Inferior parietal cortex (tissue), 1 donor: Measurements from ENCODE around the gene FEM1A.
"Not testable (repeated sequence)": the region's sequence is repeated elsewhere in the genome, so short reads cannot be mapped to it uniquely, and the experiment has no call there.

Experiments
- DNase-seq: peaks from one replicate; pipeline ENCODE4 v3.0.0-alpha.2; 2016; ENCODE audit errors: extremely low spot score

The FEM1A gene

GRCh38 chr19:4814625-4815425 lies 23.3 kb downstream of the FEM1A start:
- no peak for DNase-seq

- DNase-seq: peak; percentile 98
Observed at GRCh38 chr19:4815426-4816201, 24.1 kb downstream of the FEM1A start.

GRCh38 chr19:4816202-4816949 lies 24.8 kb downstream of the FEM1A start:
- no peak for DNase-seq

GRCh38 chr19:4816950-4817278 lies 25.4 kb downstream of the FEM1A start:
- DNase-seq: no peak

GRCh38 chr19:4817467-4818277 lies 26.1 kb downstream of the FEM1A start:
- no peak for DNase-seq

GRCh38 chr19:4821265-4821664 lies 29.7 kb downstream of the FEM1A start:
- no peak for DNase-seq

- DNase-seq: not testable (repeated sequence)
Observed at GRCh38 chr19:4822354-4822753, 30.8 kb downstream of the FEM1A start.

- DNase-seq: no peak
Observed at GRCh38 chr19:4823577-4823976, 32.0 kb downstream of the FEM1A start.

- peak; percentile 20 for DNase-seq
Observed at GRCh38 chr19:4829001-4829712, 37.6 kb downstream of the FEM1A start.

- DNase-seq: no peak
Observed at GRCh38 chr19:4830332-4830731, 38.8 kb downstream of the FEM1A start.

- DNase-seq: no peak
Observed at GRCh38 chr19:4830768-4831265, 39.3 kb downstream of the FEM1A start.

- DNase-seq: peak; percentile 37
Observed at GRCh38 chr19:4831304-4831978, 39.9 kb downstream of the FEM1A start, which contains the start of gene TICAM1. TSS of gene TICAM1 (minus strand) at chr19:4831712. CDS start at chr19:4818377, 13,335 bp downstream.

GRCh38 chr19:4831979-4832340 lies 40.4 kb downstream of the FEM1A start:
- DNase-seq: not testable (repeated sequence)

- DNase-seq: no peak
Observed at GRCh38 chr19:4832776-4833175, 41.2 kb downstream of the FEM1A start.

GRCh38 chr19:4839192-4839591 lies 47.7 kb downstream of the FEM1A start:
- DNase-seq: no peak

GRCh38 chr19:4843647-4843965 lies 52.1 kb downstream of the FEM1A start:
- no peak for DNase-seq

- no peak for DNase-seq
Observed at GRCh38 chr19:4844348-4845179, 53.0 kb downstream of the FEM1A start.

GRCh38 chr19:4845975-4846374 lies 54.4 kb downstream of the FEM1A start:
- DNase-seq: not testable (repeated sequence)
